ENCODE data around the gene RUNX2.

GRCh38 chr6:45535933-45536332 lies 207.8 kb downstream of the RUNX2 start:
- TF ChIP-seq REST (IDR thresholded peaks at IDR 0.05; ENCODE audit: low read depth, low read length) (no peak), CTCF (IDR thresholded peaks at IDR 0.05) (no peak)
